ENCODE data around the gene MSRB1.
"Not testable (repeated sequence)": the region's sequence is repeated elsewhere in the genome, so short reads cannot be mapped to it uniquely, and the experiment has no call there.

MSRB1 gene

DNA sequence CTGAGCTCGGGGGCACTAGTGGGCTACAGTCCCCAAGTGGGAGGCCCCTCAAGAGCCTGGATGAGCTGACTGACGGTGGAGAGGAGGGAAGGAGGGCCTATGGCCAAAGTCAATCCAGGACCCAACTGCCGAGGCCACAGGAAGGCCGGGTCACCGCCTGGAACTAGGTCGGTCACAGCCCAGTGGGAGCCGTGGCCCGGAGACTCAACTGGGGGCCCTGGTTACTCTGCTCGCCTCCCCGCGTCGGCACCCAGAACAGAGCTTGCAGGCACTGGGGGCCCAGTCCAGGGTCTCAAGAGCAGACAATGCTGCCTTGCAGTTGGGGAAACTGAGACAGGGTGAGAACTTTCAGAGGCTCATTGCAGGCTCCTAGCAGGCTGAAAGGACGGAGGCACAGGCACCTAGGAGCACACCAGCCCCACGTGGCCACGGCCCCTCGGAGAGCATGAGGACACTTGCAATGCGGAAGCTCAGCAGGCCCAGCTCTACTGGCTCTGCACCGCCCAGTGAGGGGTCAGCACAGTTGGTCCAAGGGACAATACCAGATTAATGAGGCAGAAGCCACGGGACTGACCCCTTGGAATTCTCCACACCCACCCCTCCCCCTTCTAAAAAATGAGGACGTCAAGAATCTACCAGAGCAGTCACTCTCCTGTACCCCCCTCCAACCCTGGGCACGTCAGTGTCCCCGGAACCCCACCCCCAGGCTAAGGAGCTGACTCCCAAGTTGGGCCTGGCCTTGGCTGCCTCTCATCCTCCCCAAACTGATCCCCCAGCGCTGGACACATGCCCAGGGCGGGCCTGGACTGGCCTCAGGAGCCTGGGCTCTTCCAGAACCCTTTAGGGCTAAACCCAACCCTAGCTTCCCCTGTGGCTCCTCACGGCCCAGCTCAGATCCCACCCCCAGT, 27.0 kb downstream of the MSRB1 start:
- no peak for DNase-seq (ENCODE audit: low spot score)

DNA sequence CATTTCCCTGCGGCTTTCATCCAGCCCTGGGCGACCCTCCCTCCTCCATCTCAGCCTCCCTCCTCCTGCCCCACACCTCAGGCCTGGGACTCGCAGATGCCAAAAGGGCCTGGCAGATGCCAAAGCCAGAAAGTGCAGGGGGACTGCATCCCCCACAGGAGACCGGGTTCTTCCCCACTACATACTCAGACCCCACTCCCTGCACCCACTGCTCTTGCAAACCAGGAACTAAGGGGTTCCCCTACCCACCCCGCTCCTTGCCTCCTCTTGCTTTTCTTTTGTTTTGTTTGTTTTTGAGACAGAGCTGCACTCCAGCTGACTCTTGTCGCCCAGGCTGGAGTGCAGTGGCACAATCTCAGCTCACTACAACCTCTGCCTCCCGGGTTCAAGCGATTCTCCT, 28.0 kb downstream of the MSRB1 start:
- no peak for DNase-seq (ENCODE audit: low spot score)

- no peak for DNase-seq (ENCODE audit: low spot score)
Observed at GRCh38 chr16:1914084-1914608, 28.9 kb downstream of the MSRB1 start.

- DNase-seq (ENCODE audit: low spot score): no peak
Observed at GRCh38 chr16:1913327-1914083, 29.5 kb downstream of the MSRB1 start.

DNA sequence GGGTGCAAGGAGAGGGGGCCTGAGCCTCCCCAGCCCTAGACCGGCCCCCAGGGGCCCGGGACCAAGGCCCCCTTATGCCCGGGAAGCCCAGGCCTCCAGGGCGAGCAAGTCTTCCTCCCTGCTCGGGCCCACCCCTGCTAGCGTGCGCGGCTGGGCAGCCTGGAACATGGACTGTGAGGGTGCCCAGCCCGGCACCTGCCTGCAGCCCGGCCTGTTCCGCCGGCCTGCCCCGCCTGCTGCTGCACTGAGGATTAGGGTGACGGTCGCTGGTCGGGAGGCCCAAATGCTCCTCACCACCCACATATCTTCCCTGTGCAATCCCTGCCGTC, 30.8 kb downstream of the MSRB1 start:
- DNase-seq (ENCODE audit: low spot score): no peak

DNA sequence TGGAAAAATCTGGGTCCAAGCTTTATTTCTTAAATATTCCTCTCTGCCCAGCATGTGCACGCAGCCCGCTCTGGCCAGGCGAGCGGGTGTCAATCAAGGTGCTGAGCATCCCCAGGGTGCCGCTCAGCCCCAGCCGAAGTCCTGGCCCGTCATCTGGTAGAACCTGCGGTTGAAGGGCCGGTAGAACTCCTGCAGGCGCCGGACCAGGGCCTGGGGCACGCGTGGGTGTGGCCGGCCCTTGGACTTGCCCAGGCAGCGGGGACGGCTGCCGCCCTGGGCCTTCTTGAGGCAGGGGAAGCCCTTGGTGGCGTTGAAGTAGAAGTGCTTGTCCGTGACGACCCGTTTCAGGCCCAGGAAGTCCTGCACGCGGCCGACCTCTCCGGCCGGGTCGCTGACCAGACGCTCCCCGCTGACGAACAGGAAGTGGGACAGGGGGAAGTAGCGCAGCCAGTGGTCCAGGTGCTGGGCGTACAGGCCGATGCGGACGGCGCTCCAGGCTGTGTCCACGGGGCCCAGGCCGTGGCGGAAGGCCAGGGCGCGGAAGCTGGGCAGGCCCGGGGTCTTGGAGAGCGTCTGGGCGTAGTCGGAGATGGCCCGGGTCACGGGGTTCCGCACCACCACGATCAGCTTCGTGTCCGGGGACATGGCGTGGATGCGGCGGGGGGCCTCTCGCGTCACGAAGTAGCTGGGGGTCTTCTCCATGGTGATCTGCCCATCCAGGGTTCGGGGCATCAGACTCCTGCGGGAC, 31.4 kb downstream of the MSRB1 start:
- no peak for DNase-seq (ENCODE audit: low spot score)

DNA sequence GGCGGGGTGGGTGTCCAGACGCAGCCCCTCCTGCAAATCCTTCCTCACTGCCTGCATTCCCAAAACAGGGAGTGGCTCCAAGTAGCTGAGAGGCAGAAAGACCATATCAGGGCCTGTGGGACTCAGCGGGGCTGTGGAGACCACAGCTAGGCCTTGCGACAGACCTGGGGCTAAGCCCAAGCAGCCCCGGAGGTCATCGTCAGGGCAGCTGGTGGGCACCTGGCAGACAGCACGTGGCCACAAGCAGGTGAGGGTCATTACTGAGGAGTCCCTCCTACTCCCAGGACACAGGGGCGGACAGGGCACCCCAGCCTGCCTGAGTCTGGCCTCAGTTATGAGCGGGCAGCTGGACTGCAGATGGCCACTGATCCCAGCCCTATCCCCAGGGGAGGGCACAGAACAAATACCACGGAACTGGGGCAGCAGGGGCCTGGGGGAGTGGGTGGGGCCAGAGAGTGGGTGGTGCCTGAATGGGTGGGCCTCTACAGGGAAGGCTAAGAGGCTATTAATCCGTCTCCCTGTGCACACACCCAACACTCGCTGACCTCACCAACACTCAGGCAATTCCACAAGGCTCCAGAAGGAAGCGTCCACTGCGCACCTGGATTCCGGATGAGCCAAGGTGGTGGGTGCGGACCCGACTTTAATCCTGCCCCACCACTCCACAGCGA, 33.3 kb downstream of the MSRB1 start:
- no peak for DNase-seq (ENCODE audit: low spot score)

DNA sequence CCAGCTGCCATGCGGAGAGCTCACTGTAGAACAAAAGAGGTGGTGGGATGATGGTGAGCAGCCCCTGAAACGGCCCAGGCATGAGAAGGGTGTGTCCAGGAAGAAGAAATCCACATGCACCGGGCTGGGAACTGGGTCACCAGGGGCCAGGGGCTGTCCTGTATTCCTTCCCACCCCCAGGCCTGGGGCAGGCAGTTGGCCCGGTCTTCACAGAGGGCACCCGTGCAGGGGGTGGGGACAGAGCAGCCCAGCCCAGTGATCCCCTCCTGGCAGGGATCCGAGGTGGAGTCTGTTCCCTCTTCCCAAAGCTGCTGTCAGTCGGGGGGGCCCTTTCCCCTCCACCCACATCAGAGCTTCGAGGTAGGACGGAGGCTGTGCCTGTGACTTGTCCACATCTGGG, 34.0 kb downstream of the MSRB1 start:
- no peak for DNase-seq (ENCODE audit: low spot score)

- DNase-seq (ENCODE audit: low spot score): no peak
Observed at GRCh38 chr16:1908184-1908583, 34.8 kb downstream of the MSRB1 start.

DNA sequence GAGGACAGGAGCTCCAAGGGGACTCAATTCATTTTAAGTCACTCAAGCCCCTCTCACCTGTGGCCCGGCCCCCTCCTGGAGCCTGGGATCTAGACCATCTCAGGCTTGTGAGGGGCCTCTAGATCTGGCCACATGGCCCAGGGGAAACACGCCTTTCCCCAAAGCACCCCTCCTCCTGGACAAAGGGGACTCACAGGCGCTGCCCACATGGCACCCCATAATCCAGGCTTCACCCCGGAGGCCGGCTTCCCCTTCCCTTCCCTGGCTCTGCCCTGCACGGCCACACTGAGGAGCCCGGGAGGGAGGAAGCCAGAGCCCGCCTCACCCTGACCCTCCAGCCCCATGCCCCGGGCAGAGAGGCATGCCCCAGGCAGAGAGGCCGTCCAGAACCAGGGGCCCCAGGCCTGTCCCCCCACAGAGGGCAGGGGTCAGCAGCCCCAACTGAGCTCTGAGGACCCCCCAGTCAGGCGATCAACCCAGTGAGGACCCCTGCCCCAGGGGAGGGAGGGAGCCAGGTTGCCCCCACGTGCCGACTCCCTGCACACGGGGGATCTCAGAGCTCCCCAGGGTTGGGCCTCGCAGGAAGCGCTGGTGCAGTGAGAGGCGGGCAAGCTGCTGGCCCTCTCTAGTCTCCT, 35.7 kb downstream of the MSRB1 start:
- DNase-seq (ENCODE audit: low spot score): no peak

- DNase-seq (ENCODE audit: low spot score): no peak
Observed at GRCh38 chr16:1906846-1907165, 36.2 kb downstream of the MSRB1 start.

GRCh38 chr16:1906055-1906845, 36.7 kb downstream of the MSRB1 start:
- DNase-seq (ENCODE audit: low spot score): no peak

- DNase-seq (ENCODE audit: low spot score): no peak
Observed at GRCh38 chr16:1903845-1904840, 38.9 kb downstream of the MSRB1 start.

- no peak for DNase-seq (ENCODE audit: low spot score)
Observed at GRCh38 chr16:1903220-1903574, 39.8 kb downstream of the MSRB1 start.

GRCh38 chr16:1902547-1903219, 40.3 kb downstream of the MSRB1 start:
- DNase-seq (ENCODE audit: low spot score): no peak

- DNase-seq (ENCODE audit: low spot score): no peak
Observed at GRCh38 chr16:1900452-1900774, 42.6 kb downstream of the MSRB1 start.

GRCh38 chr16:1899641-1900451, 43.2 kb downstream of the MSRB1 start:
- DNase-seq (ENCODE audit: low spot score): no peak

GRCh38 chr16:1897692-1898091, 45.3 kb downstream of the MSRB1 start:
- not testable (repeated sequence) for DNase-seq (ENCODE audit: low spot score)

Measured in germinal center (tissue), 1 donor.